Stimulated activated CD8-positive, alpha-beta memory T cell treated with anti-CD3 and anti-CD28 coated beads, Interleukin-7, amount 100 ng/mL, for 48 hours (primary cell): ENCODE data around the gene GPR17.

Experiments used
- DNase-seq, 2 donors: peaks; one replicate each; pipeline ENCODE4 v3.0.0-alpha.2; 2020; ENCODE audit warnings: low read depth in 1 of 2; ENCODE audit errors: extremely low read depth in 1 of 2

Gene GPR17

DNA sequence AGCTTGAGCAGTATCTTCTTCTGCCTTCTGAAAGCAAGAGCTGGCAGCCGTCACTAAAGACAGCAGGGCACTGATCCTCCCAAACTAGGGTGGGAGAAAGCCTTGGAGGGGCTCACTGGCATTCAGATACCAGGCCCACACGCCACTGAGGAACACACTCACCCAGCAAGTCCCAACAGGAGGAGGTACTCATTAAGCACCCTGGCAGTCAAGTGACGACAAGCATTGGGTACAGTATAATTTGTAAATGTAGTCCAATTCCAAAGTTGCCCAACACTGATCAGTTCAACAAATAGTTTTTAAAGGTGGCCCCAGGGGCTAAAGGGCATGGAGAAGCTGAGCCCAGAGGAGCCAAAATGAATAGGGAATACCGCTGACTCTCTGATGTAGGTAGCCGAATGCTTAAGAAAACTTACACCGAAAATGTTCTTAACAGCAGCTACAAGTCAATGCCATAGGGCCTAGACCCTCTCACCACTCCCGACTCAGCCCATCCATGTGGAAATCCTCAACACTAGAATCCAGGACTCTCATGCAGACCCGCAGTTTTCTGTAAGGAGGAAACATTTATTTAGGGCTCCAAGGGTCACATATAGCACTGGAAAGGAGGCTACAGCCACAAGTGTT lies 19.4 kb downstream of the GPR17 start:
- DNase-seq: no peak

DNA sequence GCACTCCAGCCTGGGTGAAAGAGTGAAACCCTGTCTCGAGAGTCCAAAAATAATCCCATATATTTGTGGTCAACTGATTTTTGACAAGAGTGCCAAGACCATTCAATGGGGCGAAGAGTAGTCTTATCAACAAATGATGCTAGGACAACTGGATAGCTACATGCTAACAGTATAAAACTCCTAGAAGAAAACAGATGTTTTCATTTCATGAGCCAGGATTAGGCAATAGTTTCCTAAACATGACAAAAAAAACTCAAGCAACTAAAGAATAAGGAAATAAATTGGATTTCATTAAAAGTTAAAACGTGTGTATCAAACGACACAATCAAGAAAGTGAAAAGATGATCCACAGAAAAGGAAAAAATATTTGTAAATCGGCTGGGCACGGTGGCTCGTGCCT lies 23.1 kb downstream of the GPR17 start:
- DNase-seq: no peak

DNA sequence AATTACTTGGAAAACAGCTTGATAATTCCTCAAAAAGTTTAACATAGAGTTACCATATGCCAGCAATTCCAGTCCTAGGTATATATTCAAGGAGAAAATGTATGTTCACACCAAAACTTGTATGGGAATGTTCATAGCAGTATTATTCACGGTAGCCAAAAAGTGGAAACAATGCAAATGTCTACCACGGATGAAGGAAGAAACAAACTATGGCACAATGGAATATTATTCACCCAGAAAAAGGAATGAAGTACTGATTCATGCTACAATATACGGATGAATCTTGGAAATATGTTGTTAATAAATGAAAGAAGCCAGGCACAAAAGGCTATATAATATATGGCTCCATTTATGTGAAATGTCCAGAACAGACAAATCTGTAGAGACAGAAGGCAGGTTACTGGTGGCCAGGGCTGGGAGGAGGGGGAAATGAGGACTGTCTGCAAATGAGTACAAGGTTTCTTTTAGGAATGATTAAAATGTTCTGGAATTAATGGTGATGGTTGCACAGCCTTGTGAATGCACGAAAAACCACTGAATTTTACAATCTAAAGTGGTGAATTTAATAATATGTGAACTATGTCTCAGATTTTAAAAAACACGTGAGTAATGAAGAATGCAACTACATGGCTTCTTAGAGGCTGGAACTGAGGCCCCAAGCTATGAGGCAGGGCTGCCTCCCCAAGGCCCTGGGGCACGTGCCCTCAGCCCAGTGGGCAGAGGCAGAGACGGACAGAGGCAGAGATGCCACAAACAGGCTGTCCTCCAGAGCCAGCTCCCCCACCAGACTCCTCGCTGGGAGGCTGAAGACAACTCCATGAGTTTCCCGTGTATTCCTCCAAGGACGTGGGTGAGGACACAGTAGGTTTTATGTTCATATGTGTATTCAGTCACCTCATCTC lies 24.4 kb downstream of the GPR17 start:
- DNase-seq: no peak

DNA sequence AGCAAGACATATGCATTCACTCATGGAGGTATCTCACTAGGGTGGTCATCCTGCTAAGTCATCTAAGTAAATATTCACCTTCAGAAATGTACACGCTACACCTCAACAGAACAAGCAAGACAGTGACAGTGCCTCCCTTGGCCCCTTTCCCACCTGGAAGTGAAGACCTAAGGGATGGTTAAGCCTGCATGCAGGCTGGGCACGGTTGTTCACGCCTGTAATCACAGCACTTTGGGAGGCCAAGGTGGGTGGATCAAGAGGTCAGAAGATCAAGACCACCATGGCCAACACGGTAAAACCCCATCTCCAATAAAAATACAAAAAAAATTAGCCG lies 25.0 kb downstream of the GPR17 start:
- DNase-seq: no peak

DNA sequence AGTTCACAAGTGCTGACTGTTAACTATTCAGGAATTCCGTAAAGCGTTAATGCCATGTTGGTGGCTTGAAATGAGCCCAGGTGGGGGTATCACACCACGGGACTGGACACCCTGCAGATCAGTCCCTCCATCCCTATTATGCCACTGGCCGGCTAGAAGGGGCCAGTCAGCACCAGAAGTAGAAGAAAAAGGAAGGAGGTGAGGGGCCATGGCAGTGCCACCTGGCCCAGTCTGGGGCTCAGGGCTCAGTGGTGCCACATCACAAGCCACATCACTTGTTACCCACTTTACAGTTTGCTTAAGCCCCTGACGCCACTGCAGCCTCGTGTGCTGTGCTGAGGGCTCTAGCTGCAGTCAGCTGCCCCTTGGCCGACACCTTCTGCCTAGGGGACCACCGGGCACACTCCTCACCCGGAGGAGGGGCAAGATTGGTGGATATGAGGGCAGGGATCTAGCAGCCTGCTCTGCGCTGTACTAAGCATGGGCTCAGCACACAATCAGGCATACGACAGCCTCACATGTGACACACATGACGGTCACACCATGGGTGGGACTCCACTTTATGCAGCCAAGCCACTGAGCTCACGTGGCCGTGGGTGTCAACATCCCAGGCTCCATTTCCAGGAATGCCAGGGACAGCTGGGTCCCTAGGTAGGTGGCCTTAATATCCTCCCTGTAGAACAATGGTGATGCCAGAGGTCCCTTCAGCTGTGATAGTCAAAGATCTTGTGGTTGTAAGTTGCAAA lies 25.8 kb downstream of the GPR17 start:
- no peak for DNase-seq

DNA sequence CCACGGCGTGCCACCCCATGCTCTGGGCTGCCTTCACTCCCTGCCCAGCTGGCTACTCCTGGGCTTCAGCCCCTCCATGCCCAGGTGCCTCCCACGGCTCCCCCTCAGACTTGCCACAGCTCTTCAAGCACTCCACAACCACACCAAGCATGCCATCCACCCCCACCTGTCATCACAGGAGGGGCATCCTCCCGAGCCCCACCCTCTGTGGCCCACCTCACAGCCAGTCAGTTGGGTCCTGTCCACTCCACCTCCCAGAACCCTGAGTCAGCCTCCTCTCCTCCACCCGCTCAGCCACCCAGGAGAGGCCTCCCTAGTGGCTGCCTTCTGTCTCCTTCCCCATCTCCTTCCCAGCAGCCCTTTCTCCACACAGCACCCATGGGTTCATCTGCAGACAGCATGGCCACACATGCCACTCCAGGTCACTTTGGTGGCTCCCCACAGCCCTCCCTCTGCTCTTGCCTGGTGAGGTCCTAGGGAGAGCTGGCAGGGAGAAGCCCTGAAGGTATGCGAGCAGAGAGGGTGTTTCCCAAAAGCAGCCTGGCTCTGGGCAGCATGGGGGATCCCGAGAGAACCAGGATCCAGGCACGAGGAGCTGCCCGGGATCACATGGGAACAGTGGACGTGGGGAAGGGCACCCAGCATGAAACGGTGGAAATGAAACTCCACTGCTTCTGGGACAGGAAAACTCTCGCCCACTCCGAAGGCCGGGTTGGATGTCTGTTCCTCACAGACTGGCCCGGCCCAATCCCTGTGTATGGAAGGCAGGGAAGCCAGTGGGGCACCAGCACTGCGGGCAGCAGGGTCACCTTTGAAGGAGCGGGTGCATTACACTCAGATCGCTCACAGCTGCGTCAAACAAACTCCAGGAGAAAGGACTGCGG lies 26.6 kb downstream of the GPR17 start:
- DNase-seq: no peak

DNA sequence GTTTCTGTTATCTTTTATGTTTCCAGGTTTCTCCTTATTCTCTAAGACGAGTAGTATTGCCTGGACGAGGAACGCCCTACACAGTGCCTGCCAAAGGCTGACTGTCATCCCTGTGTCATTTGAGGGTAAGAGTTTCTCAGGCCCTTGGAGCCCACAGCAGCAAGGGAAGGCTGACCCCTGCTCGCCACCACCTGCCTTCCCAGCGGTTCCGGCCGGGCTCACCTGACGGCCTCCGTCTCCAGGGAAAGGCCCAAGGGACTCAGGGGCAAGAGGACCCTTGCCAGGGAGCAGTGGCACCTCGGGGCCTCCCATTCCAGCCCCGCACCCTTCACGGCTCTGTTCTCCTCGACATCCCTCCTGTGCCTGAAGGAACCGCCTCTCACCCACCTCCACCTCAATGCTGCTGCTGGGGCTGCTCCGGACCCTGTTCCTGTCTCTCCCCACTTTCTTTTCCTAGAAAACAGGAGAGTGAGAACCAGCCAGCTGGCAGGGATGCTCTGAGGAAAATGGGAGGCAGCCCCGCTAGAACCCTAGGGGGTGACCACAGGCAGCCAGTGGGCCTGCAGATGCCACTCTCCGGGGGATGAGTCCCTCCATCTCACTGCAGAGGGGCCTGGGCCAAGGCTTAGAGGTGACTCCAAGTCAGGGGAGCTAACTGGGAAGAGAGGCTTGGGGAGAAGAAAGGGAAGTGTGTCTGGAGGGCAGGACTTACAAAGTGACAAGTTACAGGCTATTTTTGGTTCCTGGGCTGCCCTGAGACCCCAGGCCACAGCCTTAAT lies 27.5 kb downstream of the GPR17 start:
- no peak for DNase-seq

DNA sequence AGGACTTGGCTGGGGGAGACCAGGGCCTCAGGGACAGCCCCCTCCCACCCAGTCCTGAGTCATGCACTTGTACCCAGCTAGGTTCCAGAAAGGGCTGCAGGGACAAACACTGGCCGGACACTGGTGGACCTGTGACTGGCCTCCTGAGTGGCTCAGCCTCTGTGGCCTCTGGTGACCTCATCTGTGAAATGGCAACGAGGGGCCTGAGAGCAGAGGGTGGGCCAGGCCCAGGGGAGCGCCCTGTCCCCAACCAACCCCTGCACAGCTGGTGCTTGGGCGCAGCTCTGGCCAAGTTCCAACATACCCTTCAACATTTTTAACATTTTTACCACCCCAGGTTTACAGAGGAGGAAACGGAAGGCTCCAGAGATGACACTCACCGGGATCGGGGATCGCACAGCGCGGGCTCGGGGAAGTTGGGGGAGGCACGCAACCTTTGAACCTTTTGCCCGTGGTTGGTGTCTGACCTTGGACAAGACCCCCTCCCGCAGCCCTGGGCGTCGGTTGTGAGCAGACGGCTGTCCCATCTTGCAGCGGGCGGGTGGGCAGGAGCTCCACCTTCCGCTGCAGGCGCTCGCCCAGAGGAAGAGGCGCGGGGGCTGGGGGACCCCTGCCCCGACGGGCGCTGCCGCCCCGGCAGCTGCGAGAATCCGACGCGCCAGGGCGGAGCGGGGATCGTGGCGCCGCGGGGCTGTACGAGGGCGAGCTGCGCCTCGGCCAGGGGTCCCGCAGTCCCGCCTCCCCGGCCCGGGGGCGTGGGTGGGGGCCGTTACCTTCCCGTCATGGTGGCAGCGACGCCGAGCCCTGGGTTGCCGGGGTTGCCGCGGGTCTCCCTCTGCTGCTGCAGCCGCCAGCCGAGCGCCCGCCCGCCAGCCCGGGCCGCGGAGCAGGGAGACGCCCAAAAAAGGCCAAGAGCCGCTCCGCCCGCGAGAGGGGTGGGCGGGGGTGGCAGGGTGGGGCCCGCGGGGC lies 28.6 kb downstream of the GPR17 start:
- no peak for DNase-seq

DNA sequence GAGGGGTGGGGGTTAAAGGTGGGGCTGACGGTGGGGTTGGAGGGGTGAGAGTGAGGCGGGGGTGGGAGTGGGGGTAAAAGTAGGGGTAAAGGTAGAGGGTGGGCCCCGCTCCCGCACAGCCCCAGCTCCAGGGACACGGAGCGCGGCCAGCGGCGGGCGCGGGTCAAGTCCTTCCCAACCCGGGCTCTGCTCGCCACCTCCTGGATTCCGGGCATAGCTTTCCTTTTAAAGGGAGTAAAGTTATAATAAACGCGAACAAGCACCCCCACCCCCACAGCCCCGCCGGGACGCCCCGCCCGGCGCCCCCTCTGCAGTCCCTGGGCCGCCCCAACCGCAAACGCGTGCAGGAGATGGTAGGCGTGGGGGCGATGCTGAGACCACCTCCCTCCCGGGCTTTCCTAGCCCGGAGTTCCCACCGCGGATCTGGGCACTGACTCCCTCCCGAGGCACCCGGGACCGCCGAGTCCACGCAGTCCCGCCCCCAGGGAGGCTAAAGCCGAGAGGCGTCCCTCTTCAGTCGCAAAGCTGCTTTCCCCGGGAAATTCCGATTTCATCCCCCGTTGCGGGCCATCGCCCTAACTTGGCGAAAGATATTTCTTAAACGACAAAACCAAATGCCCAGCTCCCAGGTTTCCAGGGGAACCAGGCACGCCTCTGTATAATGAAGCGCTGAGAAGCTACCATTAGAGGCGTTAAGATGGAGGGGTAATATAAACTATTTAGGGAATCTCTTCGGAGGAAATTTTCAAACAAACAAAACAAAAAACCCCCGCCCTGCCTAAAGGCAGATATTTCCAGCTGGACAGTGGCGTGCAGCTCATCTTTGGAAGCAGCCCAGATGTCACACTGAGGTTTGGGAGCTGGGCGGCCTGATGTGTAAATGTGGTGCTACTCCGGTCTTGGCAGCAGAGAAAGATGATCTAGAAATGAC lies 29.6 kb downstream of the GPR17 start, which contains the start of gene LIMS2:
LIMS2 (minus strand) TSS at position 200 of the 931 bp plus-strand sequence. CDS start 506 bp downstream, outside the sequence.
- DNase-seq: no peak

DNA sequence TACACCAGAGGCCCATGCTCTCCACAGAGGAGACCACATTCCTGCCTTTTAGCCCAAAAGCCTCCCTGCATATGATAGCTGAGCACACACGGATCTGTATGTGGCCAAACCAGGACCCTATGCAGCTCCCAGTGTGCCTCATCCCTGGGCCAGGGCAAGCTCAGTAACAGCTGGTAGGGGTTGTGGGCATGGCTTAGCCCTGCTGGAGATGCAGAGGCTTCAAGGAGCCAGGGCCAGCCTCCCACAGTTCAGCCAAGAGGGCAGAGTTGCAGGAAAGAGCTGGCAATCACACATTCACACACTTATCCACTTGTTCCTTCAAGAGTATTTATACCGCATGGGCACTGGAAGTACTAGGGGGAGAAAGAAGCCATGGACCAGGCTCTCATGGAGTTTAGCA lies 31.0 kb downstream of the GPR17 start:
- DNase-seq: no peak

DNA sequence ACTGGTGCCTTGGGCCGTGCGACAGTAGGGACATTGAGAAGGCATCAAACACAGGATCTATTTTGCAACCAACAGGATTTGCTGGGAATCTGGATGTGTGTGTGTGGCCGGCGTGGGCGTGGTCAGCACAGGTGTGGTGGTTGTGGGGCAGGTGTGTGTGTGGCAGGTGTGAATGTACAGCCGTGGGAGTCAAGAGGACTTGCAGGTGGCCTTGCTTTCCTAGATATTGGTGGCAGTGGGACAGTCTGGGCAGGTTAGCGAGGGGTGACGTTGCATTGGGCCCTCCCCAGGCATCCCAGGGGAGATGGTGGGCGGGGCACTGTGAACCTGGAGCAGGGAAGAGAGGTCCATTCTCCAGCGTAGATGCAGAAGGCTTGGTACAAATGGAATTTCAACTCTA lies 32.6 kb downstream of the GPR17 start:
- no peak for DNase-seq

DNA sequence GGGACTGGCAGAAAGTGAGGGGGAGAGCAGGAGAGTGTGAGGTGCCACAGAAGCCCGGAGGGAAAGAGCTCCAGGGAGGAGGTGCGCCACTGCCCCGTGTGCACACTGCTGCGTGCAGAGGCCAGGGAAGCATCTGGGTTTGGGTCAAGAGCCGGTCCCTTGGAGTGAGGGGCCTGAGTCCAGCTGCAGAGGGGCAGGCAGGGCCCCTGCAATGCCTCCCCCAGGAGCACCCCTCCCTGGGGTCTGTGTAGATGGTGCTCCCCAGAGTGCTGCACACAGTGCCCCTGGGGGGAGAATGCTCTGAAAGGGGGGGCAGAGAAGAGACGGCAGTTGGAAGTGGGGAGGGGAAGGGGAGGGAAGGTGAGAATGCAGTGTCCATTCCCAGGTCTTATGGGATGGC lies 33.0 kb downstream of the GPR17 start:
- DNase-seq: no peak

DNA sequence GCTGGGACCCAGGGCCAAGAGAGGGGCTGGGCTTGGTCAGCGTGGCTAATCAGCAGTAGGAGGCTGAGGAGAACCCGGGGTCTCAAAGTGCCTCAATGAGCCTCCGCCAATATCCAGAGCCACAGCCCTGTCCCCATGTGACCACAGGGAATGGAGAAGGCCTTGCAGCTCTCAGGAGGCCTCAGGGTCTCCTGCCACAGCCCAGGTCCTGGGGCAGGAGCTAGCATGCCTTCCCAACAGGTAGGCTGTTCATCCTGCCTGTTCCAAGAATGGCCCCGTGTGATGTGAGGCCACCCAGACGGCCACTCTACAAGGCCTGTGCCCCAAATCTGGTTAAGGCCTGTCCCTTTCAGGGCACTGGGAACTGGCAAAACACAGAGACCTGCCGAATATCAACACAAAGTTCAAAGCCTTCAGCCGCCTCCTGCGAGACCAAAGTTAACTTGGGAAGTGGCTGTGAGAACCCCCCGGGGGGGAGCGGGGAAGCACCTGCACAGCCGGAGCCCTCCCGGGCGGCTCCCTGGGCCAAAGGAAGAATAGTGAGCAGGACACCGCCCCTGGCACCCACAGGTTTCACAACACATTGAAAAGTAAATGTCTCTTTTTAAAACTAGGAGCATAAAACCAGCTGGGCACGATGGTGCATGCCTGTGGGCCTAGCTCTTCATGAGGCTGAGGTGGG lies 33.9 kb downstream of the GPR17 start:
- DNase-seq: no peak

DNA sequence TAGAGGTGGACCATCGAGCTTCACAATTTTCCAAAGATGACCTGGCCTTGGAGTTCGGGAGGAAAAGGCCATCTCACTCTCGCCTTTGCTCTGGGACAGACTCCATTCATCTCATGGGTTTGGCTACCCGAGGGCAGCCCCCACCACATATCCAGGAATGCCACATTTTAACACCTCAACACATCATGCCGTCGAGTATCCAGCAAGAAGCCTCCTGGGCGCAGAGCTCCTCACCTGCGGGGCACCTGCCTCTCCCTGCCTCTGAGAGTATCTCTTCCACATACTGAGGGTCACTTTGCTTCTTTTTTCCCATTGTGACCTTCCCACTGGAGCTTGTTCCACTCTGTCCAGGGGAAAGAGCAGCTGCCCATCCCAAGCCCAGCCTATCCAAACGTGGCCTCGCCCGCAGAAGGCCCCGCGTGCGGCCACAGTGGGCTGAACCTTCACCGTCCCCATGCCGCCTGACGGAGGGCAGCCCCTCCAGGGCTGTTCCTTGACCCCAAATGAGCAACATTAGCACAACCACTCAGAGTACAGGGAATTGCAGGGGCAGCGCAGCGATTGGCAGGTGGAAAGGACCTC lies 34.8 kb downstream of the GPR17 start:
- DNase-seq: no peak

DNA sequence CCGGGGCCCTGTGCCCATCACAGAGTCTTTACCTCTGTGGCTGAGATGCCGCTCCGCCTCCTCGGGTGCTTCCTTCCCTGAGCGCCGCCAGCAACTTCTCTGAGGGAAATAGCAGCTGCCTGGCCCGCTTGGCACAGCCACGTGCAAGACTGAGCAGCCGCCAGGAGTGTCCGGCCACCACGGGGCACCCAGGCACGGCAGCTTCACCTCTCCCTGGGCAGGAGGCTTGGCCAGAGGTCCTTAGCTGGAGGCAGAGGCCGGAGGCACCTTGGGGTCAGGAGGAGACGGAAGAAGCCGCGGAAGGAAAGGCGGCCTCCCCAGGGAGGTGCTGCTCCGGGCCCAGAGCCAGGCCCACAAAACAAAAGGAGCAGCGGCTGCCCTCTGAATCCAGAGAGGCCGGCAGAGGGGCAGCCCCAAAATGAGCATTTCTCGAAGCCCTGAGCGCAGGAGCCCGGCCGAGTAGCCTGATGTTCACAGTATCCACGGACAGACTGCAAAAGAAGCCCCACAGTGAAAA lies 35.4 kb downstream of the GPR17 start:
- DNase-seq: no peak

DNA sequence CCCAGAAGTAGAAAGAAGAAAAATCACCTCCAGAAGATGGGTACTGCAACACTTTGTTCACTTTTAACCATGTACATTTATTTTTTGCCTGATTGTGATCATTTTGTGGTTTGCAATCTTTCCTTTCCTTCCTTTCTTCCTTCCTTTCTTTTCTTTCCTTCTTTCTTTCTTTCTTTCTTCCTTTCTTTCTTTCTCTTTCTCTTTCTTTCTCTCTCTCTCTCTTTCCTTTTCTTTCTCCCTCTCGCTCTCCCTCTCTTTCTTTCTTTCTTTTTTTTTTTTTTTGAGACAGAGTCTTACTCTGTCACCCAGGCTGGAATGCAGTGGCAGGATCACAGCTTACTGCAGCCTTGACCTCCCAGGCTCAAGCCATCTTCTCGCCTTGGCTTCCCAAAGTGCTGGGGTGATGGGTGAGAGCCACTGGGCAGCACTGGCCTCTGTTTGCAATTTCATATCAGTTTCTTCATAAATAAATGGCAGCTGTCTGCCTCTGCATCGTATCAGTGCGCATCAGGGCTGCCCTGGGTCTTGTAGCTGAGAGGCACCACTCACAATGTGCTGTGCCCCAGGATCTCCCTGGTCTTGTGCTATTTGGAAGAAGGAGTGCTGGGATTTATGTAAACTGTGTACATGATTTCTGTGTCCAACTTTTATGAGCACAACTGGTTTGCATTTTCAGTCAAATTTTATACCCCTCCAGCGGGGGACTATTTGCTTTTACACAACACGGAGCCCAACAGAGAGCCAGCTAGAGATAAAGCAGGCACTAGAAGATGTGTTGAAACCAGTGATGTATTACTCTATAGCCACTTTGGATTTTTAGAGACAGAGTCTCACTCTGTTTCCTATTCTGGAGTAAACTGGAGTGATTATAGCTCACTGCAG lies 36.3 kb downstream of the GPR17 start:
- no peak for DNase-seq
